T-cell (primary cell): ENCODE results near the gene CEACAM16. TPM values are rescaled to one million over a fixed set of nuclear protein-coding genes. Genes with fewer than 3 reads are reported as not detected.
"Not testable (repeated sequence)": the region's sequence is repeated elsewhere in the genome, so short reads cannot be mapped to it uniquely, and the experiment has no call there.

Experiments used
- ATAC-seq, 4 experiments: fragments of 200-7000 bp in 3 of 4; fragments of 150-1000 bp in 1 of 4; cut with Tn5 transposase; replicated peaks in 1 of 4; 1 replicate in 3 of 4; 2 replicates in 1 of 4; pipeline ENCODE4 v1.10.0; 2021; ENCODE audit warnings: moderate library complexity in 3 of 4, mild to moderate bottlenecking in 2 of 4, moderate number of reproducible peaks in 1 of 4
- CTCF ChIA-PET, 2 donors: fragments of 300-600 bp; sonication (Branson Sonifier 250); formaldehyde crosslinking; loops; one replicate each; lab custom pipeline; 2022; ENCODE audit warnings: antibody characterized with exemption in 2 of 2; lab: Charles Lee
- POLR2A ChIA-PET, 2 donors: fragments of 300-600 bp; sonication (Branson Sonifier 250); formaldehyde crosslinking; loops; one replicate each; lab custom pipeline; 2022; ENCODE audit warnings: antibody characterized with exemption in 2 of 2; lab: Charles Lee
- DNase-seq, 35 experiments: peaks; one replicate each; pipeline versions ENCODE4 v3.0.0 to v3.0.0-alpha.2; 2013 to 2023
- H3K27ac ChIP-seq: one replicate; pipeline ENCODE4 v1.5.1; 2013; ENCODE audit warnings: low read length
- H3K27me3 ChIP-seq, 2 experiments: replicated peaks in 1 of 2; 1 replicate in 1 of 2; 2 replicates in 1 of 2; pipeline versions ENCODE4 v1.6.1 to v1.7.0; 2013; ENCODE audit warnings: low read length in 1 of 2, mixed read lengths in 1 of 2; ENCODE audit not compliant: control insufficient read depth in 2 of 2, insufficient read depth in 2 of 2; ENCODE audit errors: extremely low read depth in 1 of 2
- H3K36me3 ChIP-seq, 2 donors: 1 replicate in 1 of 2; 2 replicates in 1 of 2; pipeline versions ENCODE4 v1.6.1 to v1.7.0; 2013; ENCODE audit warnings: low read length in 1 of 2; ENCODE audit not compliant: control insufficient read depth in 2 of 2, insufficient read depth in 1 of 2; ENCODE audit errors: extremely low read depth in 1 of 2
- H3K4me1 ChIP-seq, 2 experiments: 1 replicate in 1 of 2; 2 replicates in 1 of 2; pipeline versions ENCODE4 v1.6.1 to v1.7.0; 2013; ENCODE audit warnings: low read length in 2 of 2, mixed read lengths in 1 of 2; ENCODE audit not compliant: insufficient read depth in 2 of 2, control insufficient read depth in 1 of 2; ENCODE audit errors: extremely low read depth in 1 of 2
- H3K4me3 ChIP-seq, 2 donors: 1 replicate in 1 of 2; 2 replicates in 1 of 2; pipeline versions ENCODE4 v1.5.1 to v1.7.0; 2013; ENCODE audit warnings: mild to moderate bottlenecking in 2 of 2, low read length in 1 of 2, moderate library complexity in 1 of 2; ENCODE audit not compliant: control insufficient read depth in 1 of 2; ENCODE audit errors: extremely low read depth in 1 of 2
- H3K9me3 ChIP-seq: 2 replicates; pipeline ENCODE4 v1.7.0; 2013
- H3K27ac Mint-ChIP-seq, 2 donors: one replicate each; pipeline ENCODE4 v1.8.0; 2020 to 2021; ENCODE audit warnings: mild to moderate bottlenecking in 2 of 2, mixed read lengths in 2 of 2
- H3K27me3 Mint-ChIP-seq, 2 donors: one replicate each; pipeline ENCODE4 v1.8.0; 2021 to 2022; ENCODE audit warnings: mixed read lengths in 2 of 2
- H3K36me3 Mint-ChIP-seq: one replicate; pipeline ENCODE4 v1.8.0; 2021; ENCODE audit warnings: mixed read lengths
- H3K4me1 Mint-ChIP-seq, 3 donors: one replicate each; pipeline ENCODE4 v1.8.0; 2020 to 2022; ENCODE audit warnings: mixed read lengths in 3 of 3, mild to moderate bottlenecking in 1 of 3
- H3K4me3 Mint-ChIP-seq, 3 donors: one replicate each; pipeline ENCODE4 v1.8.0; 2020 to 2022; ENCODE audit warnings: mild to moderate bottlenecking in 3 of 3, mixed read lengths in 3 of 3, moderate library complexity in 3 of 3
- H3K9me3 Mint-ChIP-seq, 3 donors: one replicate each; pipeline ENCODE4 v1.8.0; 2020 to 2022; ENCODE audit warnings: mixed read lengths in 3 of 3
- WGBS: methylation state at CpG from one replicate; pipeline ENCODE4 v1.1.5; 2013; ENCODE audit warnings: missing lambda C conversion rate; ENCODE audit not compliant: insufficient coverage; 5-methylcytosine and 5-hydroxymethylcytosine counted together
- total RNA-seq, 35 experiments: library from RNA in 6 of 35; stranded (reverse) in 6 of 35; fragments of 120-200 nt in 1 of 35; gene quantifications; one replicate each; pipeline versions ENCODE4 v1.2.1 to v1.2.4 and lab custom pipeline; 2013 to 2026

Gene CEACAM16
- total RNA-seq, 5 donors from 2014 or later (not counting 1 experiment from before 2014, with no cell fraction given): not detected

- DNase-seq (no peak), ATAC-seq (no peak)
- Histone ChIP-seq H3K4me3 (no peak overlapping the region), H3K27me3 (peaks cover 0 to 29% of the 10 kb centered on the region in 2 experiments), H3K9me3 (no peaks in the 10 kb centered on the region), H3K27ac (no peak overlapping the region), H3K36me3 (no peaks in the 10 kb centered on the region), H3K4me1 (peaks cover 0 to 2% of the 10 kb centered on the region in 2 experiments)
- Mint-ChIP-seq H3K9me3 (no peaks in the 10 kb centered on the region), H3K27me3 (peaks cover 2 to 3% of the 10 kb centered on the region in 2 donors), H3K36me3 (no peaks in the 10 kb centered on the region), H3K27ac (no peak overlapping the region), H3K4me1 (peaks cover 0 to 2% (median 0%) of the 10 kb centered on the region in 3 donors), H3K4me3 (no peak overlapping the region)
- 100% methylated on average over 2 of the region's 6 CpGs for WGBS
- POLR2A ChIA-PET: no interaction called here
- CTCF ChIA-PET: interaction anchor here in 1 of 2 donors (0.5 kb wide), 1 partner anchor 63 kb away, joined by 5 read pairs; no protein-coding TSS in a partner anchor
Observed at GRCh38 chr19:44706506-44707236, 7.7 kb downstream of the CEACAM16 start.

GRCh38 chr19:44707794-44708193 is 8.8 kb downstream of the CEACAM16 start:
- Mint-ChIP-seq H3K4me3 (no peak overlapping the region), H3K27ac (no peak overlapping the region), H3K9me3 (no peaks in the 10 kb centered on the region), H3K36me3 (no peaks in the 10 kb centered on the region), H3K27me3 (peaks cover 2% of the 10 kb centered on the region in 2 donors), H3K4me1 (peaks cover 0 to 2% (median 0%) of the 10 kb centered on the region in 3 donors)
- Histone ChIP-seq H3K4me3 (no peak overlapping the region), H3K27me3 (peaks cover 0 to 23% of the 10 kb centered on the region in 2 experiments), H3K36me3 (no peaks in the 10 kb centered on the region), H3K27ac (no peak overlapping the region), H3K9me3 (no peaks in the 10 kb centered on the region), H3K4me1 (peaks cover 0 to 2% of the 10 kb centered on the region in 2 experiments)
- CTCF ChIA-PET: no interaction called here
- POLR2A ChIA-PET: no interaction called here
- no peak for DNase-seq
- ATAC-seq: no peak
- 93% methylated on average over 20 of the region's 20 CpGs for WGBS

DNA sequence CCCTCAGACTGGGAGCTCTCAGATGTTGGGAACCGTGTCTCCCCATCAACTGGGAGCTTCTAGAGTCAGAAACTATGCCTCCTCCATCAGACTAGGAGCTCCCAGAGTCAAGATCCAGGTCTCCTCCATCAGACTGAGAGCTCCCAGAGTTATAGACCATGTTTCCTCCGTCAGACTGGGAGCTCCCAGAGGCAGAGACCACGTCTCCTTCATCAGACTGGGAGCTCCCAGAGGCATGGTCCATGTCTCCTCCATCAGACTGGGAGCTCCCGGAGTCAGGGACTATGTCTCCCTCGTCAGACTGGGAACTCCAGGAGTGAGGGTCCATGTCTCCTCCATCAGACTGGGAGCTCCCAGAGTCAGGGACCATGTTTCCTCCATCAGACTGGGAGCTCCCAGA is 10.0 kb downstream of the CEACAM16 start:
- 75% methylated on average over 5 of the region's 5 CpGs for WGBS
- Histone ChIP-seq H3K4me1 (peaks cover 0 to 2% of the 10 kb centered on the region in 2 experiments), H3K9me3 (no peaks in the 10 kb centered on the region), H3K36me3 (no peaks in the 10 kb centered on the region), H3K4me3 (no peak overlapping the region), H3K27ac (no peak overlapping the region), H3K27me3 (peaks cover 0 to 23% of the 10 kb centered on the region in 2 experiments)
- H3K36me3 Mint-ChIP-seq: no peaks in the 10 kb centered on the region
- ChIA-PET CTCF (no interaction called here), POLR2A (interaction anchor here in 1 of 2 donors (0.7 kb wide), 1 partner anchor 264 kb away, joined by 4 read pairs; no protein-coding TSS in a partner anchor)
- no peak overlapping the region for H3K4me3 Mint-ChIP-seq
- ATAC-seq (no peak), DNase-seq (no peak)
- H3K27me3 Mint-ChIP-seq: peaks cover 0 to 2% of the 10 kb centered on the region in 2 donors
- no peaks in the 10 kb centered on the region for H3K9me3 Mint-ChIP-seq
- peaks cover 0 to 2% (median 0%) of the 10 kb centered on the region in 3 donors for H3K4me1 Mint-ChIP-seq
- H3K27ac Mint-ChIP-seq: no peak overlapping the region

- H3K4me1 Mint-ChIP-seq, H3K9me3 Mint-ChIP-seq, H3K4me3 ChIP-seq, DNase-seq, H3K27ac Mint-ChIP-seq, H3K9me3 ChIP-seq, ATAC-seq, H3K36me3 ChIP-seq, H3K4me1 ChIP-seq, H3K36me3 Mint-ChIP-seq, CTCF ChIA-PET, H3K4me3 Mint-ChIP-seq, H3K27ac ChIP-seq, H3K27me3 Mint-ChIP-seq: not testable (repeated sequence)
- POLR2A ChIA-PET: interaction anchor here in 1 of 2 donors (0.6 to 0.7 kb wide), 2 partner anchors 121 to 264 kb away, joined by 4 read pairs; no protein-coding TSS in a partner anchor
- H3K27me3 ChIP-seq: peaks cover 0 to 23% of the 10 kb centered on the region in 2 experiments
- WGBS: 80% methylated on average over 1 of the region's 4 CpGs
Observed at GRCh38 chr19:44709434-44710266, 10.7 kb downstream of the CEACAM16 start.

DNA sequence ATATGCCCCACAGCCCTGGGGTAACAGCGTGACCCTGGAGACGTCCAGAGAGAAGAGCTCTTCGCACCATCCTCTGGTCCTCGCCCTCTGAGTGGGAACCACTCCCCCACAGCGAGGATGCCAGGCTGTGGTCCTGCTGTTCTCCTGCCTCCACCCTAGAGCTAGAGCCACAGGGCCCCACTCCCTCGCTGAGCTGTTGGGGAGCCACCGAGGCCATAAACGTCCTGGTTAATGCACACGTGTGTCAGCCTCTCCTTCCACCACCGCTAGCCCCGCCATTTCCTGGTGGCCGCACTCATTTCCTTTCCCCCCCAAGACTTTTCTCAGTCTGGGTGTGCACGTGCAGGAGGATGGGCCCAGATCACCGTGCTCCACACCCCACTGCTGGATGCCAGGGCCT is 11.5 kb downstream of the CEACAM16 start:
- no peaks in the 10 kb centered on the region for H3K27me3 Mint-ChIP-seq

GRCh38 chr19:44712864-44713515 is 14.0 kb downstream of the CEACAM16 start:
- CTCF ChIA-PET: interaction anchor here in 1 of 2 donors (0.7 to 1.5 kb wide), 2 partner anchors 11 to 52 kb away, joined by 3 read pairs; no protein-coding TSS in a partner anchor

More for the DNA sequence above, 11.5 kb downstream of the CEACAM16 start:
- no peaks in the 10 kb centered on the region for H3K36me3 Mint-ChIP-seq
- ChIA-PET POLR2A (no interaction called here), CTCF (no interaction called here)
- Histone ChIP-seq H3K27ac (no peak overlapping the region), H3K36me3 (no peaks in the 10 kb centered on the region), H3K9me3 (no peaks in the 10 kb centered on the region), H3K4me3 (no peak overlapping the region), H3K4me1 (peaks cover 0 to 2% of the 10 kb centered on the region in 2 experiments), H3K27me3 (peaks cover 0 to 24% of the 10 kb centered on the region in 2 experiments)
- peaks cover 3 to 12% (median 4%) of the 10 kb centered on the region in 3 donors for H3K9me3 Mint-ChIP-seq
- 40% methylated on average over 14 of the region's 14 CpGs for WGBS
- no peak overlapping the region for H3K27ac Mint-ChIP-seq
- ATAC-seq (no peak), DNase-seq (no peak)
- peaks cover 0 to 2% (median 0%) of the 10 kb centered on the region in 3 donors for H3K4me1 Mint-ChIP-seq
- no peak overlapping the region for H3K4me3 Mint-ChIP-seq

More at GRCh38 chr19:44712864-44713515, 14.0 kb downstream of the CEACAM16 start:
- no peaks in the 10 kb centered on the region for H3K9me3 ChIP-seq
- H3K27me3 Mint-ChIP-seq: no peaks in the 10 kb centered on the region
- no peak overlapping the region for H3K27ac ChIP-seq
- H3K4me3 ChIP-seq: no peak overlapping the region
- ATAC-seq: no peak
- H3K27ac Mint-ChIP-seq: no peak overlapping the region
- H3K4me1 Mint-ChIP-seq: peaks cover 0 to 2% (median 0%) of the 10 kb centered on the region in 3 donors
- WGBS: no CpG with 5 or more reads among the region's 4 CpGs
- H3K36me3 ChIP-seq: no peaks in the 10 kb centered on the region
- H3K4me3 Mint-ChIP-seq: no peak overlapping the region
- POLR2A ChIA-PET: interaction anchor here in 1 of 2 donors (0.6 kb wide), 1 partner anchor 185 kb away, joined by 5 read pairs; no protein-coding TSS in a partner anchor
- H3K4me1 ChIP-seq: peaks cover 0 to 2% of the 10 kb centered on the region in 2 experiments
- DNase-seq: no peak
- peaks cover 4 to 15% (median 5%) of the 10 kb centered on the region in 3 donors for H3K9me3 Mint-ChIP-seq
- H3K36me3 Mint-ChIP-seq: no peaks in the 10 kb centered on the region
- peaks cover 0 to 9% of the 10 kb centered on the region in 2 experiments for H3K27me3 ChIP-seq
